HepG2 (cell line): ENCODE results near the gene SLC43A1. TPM values are rescaled to one million over a fixed set of nuclear protein-coding genes. Genes with fewer than 3 reads are reported as not detected.

Experiments
- ARNT2 ChIP-seq: sonication (generic); formaldehyde crosslinking; IDR thresholded peaks from 2 replicates; pipeline ENCODE4 v1.8.0; 2022; ENCODE audit warnings: mild to moderate bottlenecking, low read depth, missing genetic modification reagents, moderate library complexity
- GATAD1 ChIP-seq: IDR thresholded peaks from 2 replicates; pipeline ENCODE4 v1.6.1; 2016; ENCODE audit warnings: missing genetic modification reagents, missing compliant biosample characterization
- HES4 ChIP-seq: sonication (generic); formaldehyde crosslinking; IDR thresholded peaks from 2 replicates; pipeline ENCODE4 v1.9.0; 2021; ENCODE audit warnings: mild to moderate bottlenecking, missing genetic modification reagents, borderline replicate concordance
- HNRNPUL1 ChIP-seq: fragments of 200-400 bp; formaldehyde crosslinking; IDR thresholded peaks from 2 replicates; pipeline ENCODE4 v1.6.1; 2017; ENCODE audit warnings: low read depth, mild to moderate bottlenecking, low read length, moderate library complexity
- JUND ChIP-seq: sonication (generic); formaldehyde crosslinking; IDR thresholded peaks from 2 replicates; pipeline ENCODE4 v1.8.0; 2022; ENCODE audit warnings: mild to moderate bottlenecking, missing genetic modification reagents
- MAZ ChIP-seq, 2 experiments: sonication (generic) in 1 of 2; formaldehyde crosslinking in 1 of 2; IDR thresholded peaks; 2 replicates each; pipeline versions ENCODE4 v1.5.0 to v1.6.1; 2012 to 2020; ENCODE audit warnings: low read depth in 2 of 2, mild to moderate bottlenecking in 2 of 2, borderline replicate concordance in 1 of 2, improper control_type of control experiment in 1 of 2, low read length in 1 of 2, missing genetic modification reagents in 1 of 2, moderate library complexity in 1 of 2
- MIXL1 ChIP-seq: IDR thresholded peaks from 2 replicates; pipeline ENCODE4 v1.6.1; 2016
- PAWR ChIP-seq: sonication (generic); formaldehyde crosslinking; IDR thresholded peaks from 2 replicates; pipeline ENCODE4 v1.4.0; 2020; ENCODE audit warnings: missing genetic modification reagents, mild to moderate bottlenecking, borderline replicate concordance
- RAD51 ChIP-seq: fragments of 450-650 bp; IDR thresholded peaks from 2 replicates; pipeline ENCODE4 v1.6.1; 2016; ENCODE audit warnings: borderline replicate concordance
- REL ChIP-seq: sonication (generic); formaldehyde crosslinking; conservative IDR thresholded peaks from 2 replicates; pipeline ENCODE4 v1.8.0; 2022; ENCODE audit warnings: mild to moderate bottlenecking, missing genetic modification reagents, moderate library complexity
- SRSF4 ChIP-seq: fragments of 200-400 bp; formaldehyde crosslinking; IDR thresholded peaks from one replicate; pipeline ENCODE4 v1.6.1; 2018; ENCODE audit warnings: mild to moderate bottlenecking, low read depth, low read length, moderate library complexity; ENCODE audit not compliant: poor library complexity, severe bottlenecking
- ZFP36 ChIP-seq: fragments of 150-350 bp; IDR thresholded peaks from 2 replicates; pipeline ENCODE4 v1.6.1; 2018; ENCODE audit warnings: borderline replicate concordance, low read length, low read depth; ENCODE audit not compliant: partially characterized antibody
- polyA plus RNA-seq, 8 experiments: library from polyadenylated mRNA; depleted of rRNA in 3 of 8; stranded (reverse) in 7 of 8; unstranded in 1 of 8; fragments of >200 nt; fragmentation: Illumina TruSeq in 4 of 8; extraction: Trizol in 4 of 8; gene quantifications; 2 replicates each; pipeline versions ENCODE4 v1.2.1 to v1.2.3, GENCODE V29; 2011 to 2016; ENCODE audit warnings: low read depth in 4 of 8, missing spikeins in 1 of 8, mixed read lengths in 1 of 8; ENCODE audit not compliant: insufficient read depth in 1 of 8
- total RNA-seq, 5 experiments: library from RNA; depleted of rRNA; stranded (reverse); fragments of >200 nt; fragmentation: Illumina TruSeq; extraction: Trizol; gene quantifications; 2 replicates each; pipeline ENCODE4 v1.2.3, GENCODE V29; 2016; ENCODE audit warnings: low read depth in 1 of 5
- TF ChIP-seq, protein P1 (sequence below): sonication (generic); formaldehyde crosslinking; IDR thresholded peaks from 2 replicates; pipeline ENCODE4 v1.4.0; 2020; ENCODE audit warnings: missing genetic modification reagents, borderline replicate concordance
- TF ChIP-seq, protein P2 (sequence below): sonication (generic); formaldehyde crosslinking; IDR thresholded peaks from 2 replicates; pipeline ENCODE4 v1.4.0; 2020; ENCODE audit warnings: missing genetic modification reagents, borderline replicate concordance

SLC43A1 gene
- total and polyA plus RNA-seq, 2 of the 13 experiments (the other 11 are each of a cell fraction or from before 2014, with no cell fraction given) = 72.3 to 87.6 TPM

DNA sequence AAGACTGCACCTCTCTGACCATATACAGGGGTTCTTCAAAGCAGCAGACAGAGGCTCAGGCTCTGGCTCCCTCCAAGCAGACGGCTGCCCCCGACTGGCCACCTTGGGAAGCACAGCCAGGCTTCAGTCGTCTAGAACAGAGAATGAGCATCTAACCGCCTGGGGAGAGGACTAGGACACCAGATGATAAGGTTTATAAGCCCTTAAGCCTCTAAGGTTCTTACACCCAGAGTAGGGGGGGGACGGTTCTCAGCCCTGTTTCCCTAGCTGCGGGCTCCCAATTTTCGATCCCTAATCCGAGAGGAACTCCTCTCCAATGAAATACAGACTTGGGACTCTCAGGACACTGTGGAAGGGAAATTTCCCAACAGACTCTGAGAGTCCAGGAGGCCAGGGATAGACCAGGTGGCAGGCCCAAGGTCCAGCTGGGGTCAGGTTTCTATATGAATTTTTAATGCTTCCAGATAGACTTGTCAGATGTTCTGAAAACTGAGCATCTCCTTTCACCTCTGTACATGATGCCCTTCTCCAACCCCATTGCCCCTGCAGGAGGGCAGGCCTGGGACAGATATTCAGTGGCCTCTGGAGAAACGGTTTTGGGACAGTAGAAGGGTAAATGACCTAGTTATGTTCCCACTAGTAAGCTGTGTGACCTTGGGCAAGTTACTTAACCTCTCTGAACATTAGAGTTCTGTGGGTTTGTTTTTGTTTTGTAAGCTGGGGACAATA lies 34.9 kb downstream of the SLC43A1 start (continued):
- no peak for TF ChIP-seq REL (CRISPR knock-in tag)
- TF ChIP-seq ARNT2 = no peak
- TF ChIP-seq SRSF4 = no peak
- TF ChIP-seq, protein P1, sequence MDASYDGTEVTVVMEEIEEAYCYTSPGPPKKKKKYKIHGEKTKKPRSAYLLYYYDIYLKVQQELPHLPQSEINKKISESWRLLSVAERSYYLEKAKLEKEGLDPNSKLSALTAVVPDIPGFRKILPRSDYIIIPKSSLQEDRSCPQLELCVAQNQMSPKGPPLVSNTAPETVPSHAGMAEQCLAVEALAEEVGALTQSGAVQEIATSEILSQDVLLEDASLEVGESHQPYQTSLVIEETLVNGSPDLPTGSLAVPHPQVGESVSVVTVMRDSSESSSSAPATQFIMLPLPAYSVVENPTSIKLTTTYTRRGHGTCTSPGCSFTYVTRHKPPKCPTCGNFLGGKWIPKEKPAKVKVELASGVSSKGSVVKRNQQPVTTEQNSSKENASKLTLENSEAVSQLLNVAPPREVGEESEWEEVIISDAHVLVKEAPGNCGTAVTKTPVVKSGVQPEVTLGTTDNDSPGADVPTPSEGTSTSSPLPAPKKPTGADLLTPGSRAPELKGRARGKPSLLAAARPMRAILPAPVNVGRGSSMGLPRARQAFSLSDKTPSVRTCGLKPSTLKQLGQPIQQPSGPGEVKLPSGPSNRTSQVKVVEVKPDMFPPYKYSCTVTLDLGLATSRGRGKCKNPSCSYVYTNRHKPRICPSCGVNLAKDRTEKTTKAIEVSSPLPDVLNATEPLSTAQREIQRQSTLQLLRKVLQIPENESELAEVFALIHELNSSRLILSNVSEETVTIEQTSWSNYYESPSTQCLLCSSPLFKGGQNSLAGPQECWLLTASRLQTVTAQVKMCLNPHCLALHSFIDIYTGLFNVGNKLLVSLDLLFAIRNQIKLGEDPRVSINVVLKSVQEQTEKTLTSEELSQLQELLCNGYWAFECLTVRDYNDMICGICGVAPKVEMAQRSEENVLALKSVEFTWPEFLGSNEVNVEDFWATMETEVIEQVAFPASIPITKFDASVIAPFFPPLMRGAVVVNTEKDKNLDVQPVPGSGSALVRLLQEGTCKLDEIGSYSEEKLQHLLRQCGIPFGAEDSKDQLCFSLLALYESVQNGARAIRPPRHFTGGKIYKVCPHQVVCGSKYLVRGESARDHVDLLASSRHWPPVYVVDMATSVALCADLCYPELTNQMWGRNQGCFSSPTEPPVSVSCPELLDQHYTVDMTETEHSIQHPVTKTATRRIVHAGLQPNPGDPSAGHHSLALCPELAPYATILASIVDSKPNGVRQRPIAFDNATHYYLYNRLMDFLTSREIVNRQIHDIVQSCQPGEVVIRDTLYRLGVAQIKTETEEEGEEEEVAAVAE (CRISPR knock-in tag) = no peak
- TF ChIP-seq ZFP36 = peak; percentile 53
- no peak for TF ChIP-seq JUND (CRISPR knock-in tag)
- TF ChIP-seq HNRNPUL1 = no peak
- TF ChIP-seq, protein P2, sequence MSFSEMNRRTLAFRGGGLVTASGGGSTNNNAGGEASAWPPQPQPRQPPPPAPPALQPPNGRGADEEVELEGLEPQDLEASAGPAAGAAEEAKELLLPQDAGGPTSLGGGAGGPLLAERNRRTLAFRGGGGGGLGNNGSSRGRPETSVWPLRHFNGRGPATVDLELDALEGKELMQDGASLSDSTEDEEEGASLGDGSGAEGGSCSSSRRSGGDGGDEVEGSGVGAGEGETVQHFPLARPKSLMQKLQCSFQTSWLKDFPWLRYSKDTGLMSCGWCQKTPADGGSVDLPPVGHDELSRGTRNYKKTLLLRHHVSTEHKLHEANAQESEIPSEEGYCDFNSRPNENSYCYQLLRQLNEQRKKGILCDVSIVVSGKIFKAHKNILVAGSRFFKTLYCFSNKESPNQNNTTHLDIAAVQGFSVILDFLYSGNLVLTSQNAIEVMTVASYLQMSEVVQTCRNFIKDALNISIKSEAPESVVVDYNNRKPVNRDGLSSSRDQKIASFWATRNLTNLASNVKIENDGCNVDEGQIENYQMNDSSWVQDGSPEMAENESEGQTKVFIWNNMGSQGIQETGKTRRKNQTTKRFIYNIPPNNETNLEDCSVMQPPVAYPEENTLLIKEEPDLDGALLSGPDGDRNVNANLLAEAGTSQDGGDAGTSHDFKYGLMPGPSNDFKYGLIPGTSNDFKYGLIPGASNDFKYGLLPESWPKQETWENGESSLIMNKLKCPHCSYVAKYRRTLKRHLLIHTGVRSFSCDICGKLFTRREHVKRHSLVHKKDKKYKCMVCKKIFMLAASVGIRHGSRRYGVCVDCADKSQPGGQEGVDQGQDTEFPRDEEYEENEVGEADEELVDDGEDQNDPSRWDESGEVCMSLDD (CRISPR knock-in tag) = no peak
- no peak for TF ChIP-seq GATAD1 (CRISPR knock-in tag)
- no peak for TF ChIP-seq RAD51
- TF ChIP-seq PAWR (CRISPR knock-in tag) = no peak
- no peak for TF ChIP-seq MIXL1 (CRISPR knock-in tag)
- no peak for TF ChIP-seq HES4 (CRISPR knock-in tag)
- TF ChIP-seq MAZ (IDR thresholded peaks at IDR 0.05; ENCODE audit: borderline replicate concordance, low read depth, low read length) = no peak
- no peak for TF ChIP-seq MAZ (CRISPR knock-in tag; IDR thresholded peaks at IDR 0.05; ENCODE audit: low read depth)
